IMR-90 (cell line): Measurements from ENCODE around the gene HYDIN. TPM values are rescaled to one million over a fixed set of nuclear protein-coding genes. Genes with fewer than 3 reads are reported as not detected.
"Not testable (repeated sequence)": the region's sequence is repeated elsewhere in the genome, so short reads cannot be mapped to it uniquely, and the experiment has no call there.

Experiments
- ATAC-seq: fragments of 200-7000 bp; cut with Tn5 transposase; 2 replicates; pipeline ENCODE4 v1.9.1; 2020; ENCODE audit warnings: low read depth, mild to moderate bottlenecking, moderate library complexity
- BruUV-seq: library from RNA; stranded (reverse); fragments of 400-500 nt; replicated peaks from 2 replicates; lab custom pipeline; 2021; lab: Mats Ljungman, UMichigan
- CTCF ChIA-PET: fragments of 300-600 bp; formaldehyde crosslinking; extraction: SDS; loops from one replicate; lab custom pipeline; 2021; ENCODE audit warnings: antibody characterized with exemption; lab: Yijun Ruan, JAX
- POLR2A ChIA-PET: fragments of 300-600 bp; sonication (Branson Sonifier 250); formaldehyde crosslinking; loops from one replicate; lab custom pipeline; 2022; ENCODE audit warnings: antibody characterized with exemption; ENCODE audit not compliant: unreplicated experiment; lab: Charles Lee
- DNase-seq: peaks from one replicate; pipeline ENCODE4 v3.0.0; 2013
- H2AFZ ChIP-seq: replicated peaks from 2 replicates; pipeline ENCODE3; 2013; ENCODE audit warnings: low read length, mild to moderate bottlenecking; ENCODE audit not compliant: poor library complexity
- H2AK5ac ChIP-seq: 2 replicates; pipeline ENCODE4 v1.6.1; 2013; ENCODE audit warnings: low read depth, low read length, inconsistent platforms
- H2AK9ac ChIP-seq: replicated peaks from 2 replicates; pipeline ENCODE3; 2013; ENCODE audit warnings: mild to moderate bottlenecking, low read depth, low read length, moderate library complexity; ENCODE audit not compliant: poor library complexity
- H2BK120ac ChIP-seq: 2 replicates; pipeline ENCODE4 v1.6.1; 2013; ENCODE audit warnings: low read depth, low read length, inconsistent platforms
- H2BK15ac ChIP-seq: 3 replicates; pipeline ENCODE4 v1.6.1; 2013; ENCODE audit warnings: low read depth, low read length, inconsistent platforms
- H2BK20ac ChIP-seq: 2 replicates; pipeline ENCODE4 v1.6.1; 2013; ENCODE audit warnings: low read depth, mild to moderate bottlenecking, inconsistent platforms, low read length, moderate library complexity
- H2BK5ac ChIP-seq: 2 replicates; pipeline ENCODE4 v1.6.1; 2013; ENCODE audit warnings: mild to moderate bottlenecking, low read depth, low read length, inconsistent platforms; ENCODE audit not compliant: poor library complexity, severe bottlenecking
- H3K14ac ChIP-seq: replicated peaks from 2 replicates; pipeline ENCODE4 v1.6.1; 2013; ENCODE audit warnings: low read depth, low read length, inconsistent platforms
- H3K18ac ChIP-seq: 2 replicates; pipeline ENCODE4 v1.6.1; 2013; ENCODE audit warnings: low read depth, low read length, control low read depth
- H3K23ac ChIP-seq: 2 replicates; pipeline ENCODE4 v1.6.1; 2013; ENCODE audit warnings: low read depth, low read length, inconsistent platforms
- H3K27ac ChIP-seq: 2 replicates; pipeline ENCODE4 v1.5.1; 2013; ENCODE audit warnings: mild to moderate bottlenecking, control low read depth, low read length; ENCODE audit not compliant: insufficient read depth
- H3K27me3 ChIP-seq: 2 replicates; pipeline ENCODE4 v1.6.1; 2013; ENCODE audit warnings: low read length; ENCODE audit not compliant: control insufficient read depth, insufficient read depth
- H3K36me3 ChIP-seq: 2 replicates; pipeline ENCODE4 v1.6.1; 2013; ENCODE audit warnings: low read length, mixed read lengths; ENCODE audit not compliant: control insufficient read depth, insufficient read depth
- H3K4ac ChIP-seq: 2 replicates; pipeline ENCODE4 v1.6.1; 2013; ENCODE audit warnings: low read depth, low read length, inconsistent platforms
- H3K4me1 ChIP-seq: 2 replicates; pipeline ENCODE4 v1.6.1; 2013; ENCODE audit warnings: low read length, mixed read lengths; ENCODE audit not compliant: control insufficient read depth, insufficient read depth
- H3K4me2 ChIP-seq: 2 replicates; pipeline ENCODE4 v1.6.1; 2013; ENCODE audit warnings: low read depth, mild to moderate bottlenecking, control low read depth, low read length, moderate library complexity
- H3K4me3 ChIP-seq: 2 replicates; pipeline ENCODE4 v1.5.1; 2013; ENCODE audit warnings: low read depth, mild to moderate bottlenecking, control low read depth, low read length, moderate library complexity; ENCODE audit not compliant: insufficient read depth
- H3K56ac ChIP-seq: 2 replicates; pipeline ENCODE4 v1.6.1; 2013; ENCODE audit warnings: low read length, inconsistent platforms; ENCODE audit not compliant: insufficient read depth; ENCODE audit errors: extremely low read depth
- H3K79me1 ChIP-seq, 2 experiments: 2 replicates each; pipeline ENCODE4 v1.6.1; 2013; ENCODE audit warnings: low read length in 2 of 2, inconsistent platforms in 1 of 2, low read depth in 1 of 2
- H3K9ac ChIP-seq: 2 replicates; pipeline ENCODE4 v1.6.1; 2013; ENCODE audit warnings: low read depth, low read length, control low read depth
- H3K9me1 ChIP-seq: 2 replicates; pipeline ENCODE4 v1.6.1; 2013; ENCODE audit warnings: low read length, inconsistent platforms; ENCODE audit not compliant: insufficient read depth
- H3K9me3 ChIP-seq: 2 replicates; pipeline ENCODE4 v1.6.1; 2013; ENCODE audit warnings: low read length; ENCODE audit not compliant: control insufficient read depth, insufficient read depth
- H4K20me1 ChIP-seq: 2 replicates; pipeline ENCODE4 v1.6.1; 2013; ENCODE audit warnings: low read length, inconsistent platforms; ENCODE audit not compliant: insufficient read depth
- H4K5ac ChIP-seq: 2 replicates; pipeline ENCODE4 v1.6.1; 2013; ENCODE audit warnings: mild to moderate bottlenecking, low read depth, low read length, control low read depth
- H4K8ac ChIP-seq, 2 experiments: 2 replicates each; pipeline ENCODE4 v1.6.1; 2013; ENCODE audit warnings: low read depth in 2 of 2, low read length in 2 of 2, control low read depth in 1 of 2, inconsistent platforms in 1 of 2
- H4K91ac ChIP-seq: 2 replicates; pipeline ENCODE4 v1.6.1; 2013; ENCODE audit warnings: low read depth, low read length, inconsistent platforms; ENCODE audit not compliant: insufficient read depth
- WGBS, 2 experiments: methylation state at CpG; one replicate each; pipeline versions ENCODE4 v1.1.5 to v1.1.7; 2013; ENCODE audit warnings: missing lambda C conversion rate in 2 of 2; ENCODE audit not compliant: insufficient read length in 1 of 2; ENCODE audit errors: extremely low coverage in 2 of 2; 5-methylcytosine and 5-hydroxymethylcytosine counted together
- dilution Hi-C: fragments of 300-500 bp; cut with HindIII; formaldehyde crosslinking; loops from one replicate; pipeline ENCODE4 v1.14.3; 2018; ENCODE audit warnings: low sequenced_read_pairs; ENCODE audit not compliant: unreplicated experiment
- in situ Hi-C: fragments of 300-500 bp; cut with MboI; formaldehyde crosslinking; loops from 3 replicates; pipeline ENCODE4 v1.14.3; 2019; ENCODE audit warnings: low sequenced_read_pairs, inconsistent platforms, mixed read lengths
- intact Hi-C: fragments of 100-400 bp; cut with micrococcal nuclease; formaldehyde crosslinking; loops from 2 replicates; pipeline ENCODE4 v1.10.0; 2022
- polyA plus RNA-seq, 3 experiments: library from polyadenylated mRNA; depleted of rRNA; stranded (reverse); fragments of >200 nt; gene quantifications; 2 replicates each; pipeline ENCODE4 v1.2.3, GENCODE V29; 2012; ENCODE audit warnings: low replicate concordance in 1 of 3
- total RNA-seq: library from RNA; depleted of rRNA; stranded (reverse); fragments of >200 nt; gene quantifications from 2 replicates; pipeline ENCODE4 v1.2.3, GENCODE V29; 2012

HYDIN gene
- total and polyA plus RNA-seq, 2 of the 4 experiments (the other 2 are of a cell fraction), result 0.18 to 0.27 TPM

GRCh38 chr16:71109656-71110208 is 120.8 kb downstream of the HYDIN start:
- H4K20me1 ChIP-seq, H3K23ac ChIP-seq, H3K36me3 ChIP-seq, H2BK20ac ChIP-seq, H3K9me1 ChIP-seq, DNase-seq, H3K27ac ChIP-seq, H3K4me1 ChIP-seq, H2BK5ac ChIP-seq, H3K4me3 ChIP-seq, H4K5ac ChIP-seq, H3K79me1 ChIP-seq, dilution Hi-C loops, H4K8ac ChIP-seq, H3K14ac ChIP-seq, H2AFZ ChIP-seq, H4K91ac ChIP-seq, ATAC-seq, CTCF ChIA-PET, H2AK5ac ChIP-seq, H3K27me3 ChIP-seq, intact Hi-C loops, H2AK9ac ChIP-seq, H2BK120ac ChIP-seq, H2BK15ac ChIP-seq, H3K9me3 ChIP-seq, in situ Hi-C loops, POLR2A ChIA-PET, H3K4ac ChIP-seq, H3K56ac ChIP-seq, H3K18ac ChIP-seq, H3K9ac ChIP-seq, BruUV-seq, H3K4me2 ChIP-seq: not testable (repeated sequence)
- no CpG with 5 or more reads among the region's 3 CpGs for WGBS, 2 experiments

- H2BK20ac ChIP-seq, H3K14ac ChIP-seq, H3K36me3 ChIP-seq, POLR2A ChIA-PET, H2AK5ac ChIP-seq, H3K23ac ChIP-seq, H3K56ac ChIP-seq, intact Hi-C loops, CTCF ChIA-PET, H3K27ac ChIP-seq, H3K9me3 ChIP-seq, BruUV-seq, H3K9ac ChIP-seq, H3K4me3 ChIP-seq, H2BK5ac ChIP-seq, in situ Hi-C loops, H3K4me1 ChIP-seq, H2BK15ac ChIP-seq, H4K5ac ChIP-seq, H3K18ac ChIP-seq, dilution Hi-C loops, H3K4me2 ChIP-seq, H4K20me1 ChIP-seq, H3K79me1 ChIP-seq, H4K8ac ChIP-seq, H3K4ac ChIP-seq, H2BK120ac ChIP-seq, H2AFZ ChIP-seq, H2AK9ac ChIP-seq, DNase-seq, ATAC-seq, H3K9me1 ChIP-seq, H3K27me3 ChIP-seq, H4K91ac ChIP-seq: not testable (repeated sequence)
Measured at GRCh38 chr16:71105881-71106280, 124.6 kb downstream of the HYDIN start.
